Hepatocyte (in vitro differentiated cells): Measurements from ENCODE around the gene TTC33. TPM values are rescaled to one million over a fixed set of nuclear protein-coding genes. Genes with fewer than 3 reads are reported as not detected.

Experiments used
- DNase-seq: peaks from one replicate; pipeline ENCODE4 v3.0.0-alpha.2; 2016; ENCODE audit warnings: low spot score
- H2AFZ ChIP-seq: fragments of 200-600 bp; sonication (generic); 2 replicates; pipeline ENCODE4 v1.6.0; 2016; ENCODE audit warnings: antibody characterized with exemption, mild to moderate bottlenecking
- H3K27ac ChIP-seq: fragments of 200-600 bp; sonication (generic); 2 replicates; pipeline ENCODE4 v1.5.1; 2016; ENCODE audit warnings: mild to moderate bottlenecking
- H3K27me3 ChIP-seq: fragments of 200-600 bp; sonication (generic); 2 replicates; pipeline ENCODE4 v1.6.1; 2016
- H3K36me3 ChIP-seq: fragments of 200-600 bp; sonication (generic); replicated peaks from 2 replicates; pipeline ENCODE4 v1.5.1; 2016; ENCODE audit warnings: low read depth; ENCODE audit not compliant: insufficient read depth
- H3K4me1 ChIP-seq: fragments of 200-600 bp; sonication (generic); 2 replicates; pipeline ENCODE4 v1.5.1; 2016; ENCODE audit warnings: mild to moderate bottlenecking, moderate library complexity; ENCODE audit not compliant: insufficient read depth
- H3K4me2 ChIP-seq: fragments of 200-600 bp; sonication (generic); 2 replicates; pipeline ENCODE4 v1.6.0; 2016
- H3K4me3 ChIP-seq: fragments of 200-600 bp; sonication (generic); 2 replicates; pipeline ENCODE4 v1.5.1; 2016; ENCODE audit warnings: mild to moderate bottlenecking
- H3K79me2 ChIP-seq: fragments of 200-600 bp; sonication (generic); 2 replicates; pipeline ENCODE4 v1.6.0; 2017; ENCODE audit warnings: mild to moderate bottlenecking
- H3K9me2 ChIP-seq: fragments of 200-600 bp; sonication (generic); replicated peaks from 2 replicates; pipeline ENCODE4 v1.6.0; 2017; ENCODE audit warnings: mild to moderate bottlenecking; ENCODE audit not compliant: insufficient read depth
- H3K9me3 ChIP-seq: fragments of 200-600 bp; sonication (generic); 2 replicates; pipeline ENCODE4 v1.5.1; 2016; ENCODE audit warnings: low read depth, mild to moderate bottlenecking
- H4K20me1 ChIP-seq: fragments of 200-600 bp; sonication (generic); 2 replicates; pipeline ENCODE4 v1.6.0; 2016; ENCODE audit warnings: mild to moderate bottlenecking; ENCODE audit not compliant: insufficient read depth, poor library complexity, severe bottlenecking
- CTCF ChIP-seq: fragments of 200-600 bp; sonication (generic); IDR thresholded peaks from 2 replicates; pipeline ENCODE4 v1.5.1; 2016; ENCODE audit warnings: antibody characterized with exemption, mild to moderate bottlenecking; ENCODE audit not compliant: poor library complexity
- EZH2 ChIP-seq: fragments of 200-600 bp; sonication (generic); IDR thresholded peaks from 2 replicates; pipeline ENCODE4 v1.6.1; 2016; ENCODE audit warnings: antibody characterized with exemption, mild to moderate bottlenecking, borderline replicate concordance
- EZH2phosphoT487 ChIP-seq: fragments of 200-600 bp; sonication (generic); IDR thresholded peaks from one replicate; pipeline ENCODE4 v1.6.1; 2018; ENCODE audit warnings: antibody characterized with exemption, mild to moderate bottlenecking, low read depth, moderate library complexity; ENCODE audit not compliant: unreplicated experiment, severe bottlenecking
- WGBS: methylation state at CpG from one replicate; pipeline ENCODE4 v1.1.6; 2016; ENCODE audit warnings: low lambda C conversion rate; ENCODE audit errors: missing lambda C conversion rate; 5-methylcytosine and 5-hydroxymethylcytosine counted together
- polyA plus RNA-seq: library from polyadenylated mRNA; unstranded; fragments of >200 nt; fragmentation: Nextera tagmentation; extraction: Ambion mirVana; gene quantifications from 2 replicates; pipeline ENCODE4 v1.2.1, GENCODE V29; 2016
- total RNA-seq: library from RNA; depleted of rRNA; stranded (reverse); fragments of >200 nt; gene quantifications from 2 replicates; pipeline ENCODE4 v1.2.3, GENCODE V29; 2014

Gene TTC33
- total and polyA plus RNA-seq, 2 experiments from 2014 or later: 5.6 to 19.3 TPM

- Histone ChIP-seq H3K9me3 (no peaks in the 10 kb centered on the region), H4K20me1 (no peaks in the 10 kb centered on the region)
These were observed 205.3 kb downstream of the TTC33 start for GRCh38 chr5:40550481-40550880.

GRCh38 chr5:40549616-40550015, 206.1 kb downstream of the TTC33 start:
- TF ChIP-seq EZH2 (no peak), CTCF (no peak), EZH2phosphoT487 (no peak)
- Histone ChIP-seq H3K4me3 (no peak overlapping the region), H3K79me2 (no peaks in the 10 kb centered on the region), H3K9me3 (no peaks in the 10 kb centered on the region), H3K4me1 (peaks cover 16% of the 10 kb centered on the region), H2AFZ (no peak overlapping the region), H3K9me2 (no peaks in the 10 kb centered on the region), H4K20me1 (no peaks in the 10 kb centered on the region), H3K4me2 (no peak overlapping the region), H3K36me3 (no peaks in the 10 kb centered on the region), H3K27me3 (no peaks in the 10 kb centered on the region), H3K27ac (no peak overlapping the region)
- WGBS: 35% methylated on average over 1 of the region's 1 CpG
- no peak for DNase-seq

More at GRCh38 chr5:40550481-40550880, 205.3 kb downstream of the TTC33 start:
- Histone ChIP-seq H3K9me2 (no peaks in the 10 kb centered on the region), H3K4me3 (no peak overlapping the region), H3K4me1 (peaks cover 16% of the 10 kb centered on the region), H3K4me2 (no peak overlapping the region), H3K27me3 (no peaks in the 10 kb centered on the region), H3K27ac (no peak overlapping the region), H3K79me2 (no peaks in the 10 kb centered on the region), H3K36me3 (no peaks in the 10 kb centered on the region), H2AFZ (no peak overlapping the region)
- no peak for DNase-seq
- TF ChIP-seq EZH2phosphoT487 (no peak), EZH2 (no peak), CTCF (no peak)

DNA sequence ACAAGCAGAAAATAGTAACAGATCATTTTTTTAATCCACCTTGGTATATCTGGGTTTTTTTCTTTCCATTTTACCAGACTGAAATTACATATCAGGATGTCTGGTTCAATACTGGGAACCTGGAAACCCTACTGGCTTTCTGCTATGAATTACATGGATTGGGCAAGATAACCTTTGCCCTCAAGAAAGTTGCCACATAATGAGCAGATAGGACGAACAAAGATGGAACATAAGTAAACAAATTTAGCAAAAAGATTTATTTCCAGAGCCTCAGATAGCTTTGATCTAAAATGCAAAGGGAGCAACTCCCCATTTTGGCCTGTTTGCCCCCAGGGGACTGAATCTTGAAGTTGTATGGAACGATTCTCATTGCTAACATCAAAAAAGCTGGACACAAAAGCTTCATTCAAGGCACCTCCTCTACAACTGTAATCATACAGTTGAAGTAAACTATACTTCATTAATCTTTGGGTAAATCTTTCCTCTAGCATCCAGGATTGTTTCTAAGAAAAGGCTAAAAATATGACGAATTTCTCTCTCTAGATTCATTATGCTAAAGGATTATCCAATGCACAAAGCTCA, 207.7 kb downstream of the TTC33 start:
- no peak overlapping the region for H3K4me3 ChIP-seq
- H3K27ac ChIP-seq: no peak overlapping the region
- H3K9me3 ChIP-seq: no peaks in the 10 kb centered on the region
- H3K4me2 ChIP-seq: no peak overlapping the region
- no peaks in the 10 kb centered on the region for H4K20me1 ChIP-seq
- H3K36me3 ChIP-seq: no peaks in the 10 kb centered on the region
- DNase-seq: peak; percentile 10
- WGBS: 21% methylated on average over 3 of the region's 3 CpGs
- H3K79me2 ChIP-seq: no peaks in the 10 kb centered on the region
- H2AFZ ChIP-seq: no peak overlapping the region
- H3K27me3 ChIP-seq: no peaks in the 10 kb centered on the region
- peaks cover 16% of the 10 kb centered on the region for H3K4me1 ChIP-seq
- no peak for TF ChIP-seq EZH2
- no peak for TF ChIP-seq EZH2phosphoT487
- no peak for TF ChIP-seq CTCF
- no peaks in the 10 kb centered on the region for H3K9me2 ChIP-seq

- DNase-seq: no peak
- Histone ChIP-seq H3K9me2 (no peaks in the 10 kb centered on the region), H3K27me3 (no peaks in the 10 kb centered on the region), H3K9me3 (no peaks in the 10 kb centered on the region), H4K20me1 (no peaks in the 10 kb centered on the region), H3K27ac (no peak overlapping the region), H3K36me3 (no peaks in the 10 kb centered on the region), H3K4me2 (no peak overlapping the region), H2AFZ (no peak overlapping the region), H3K4me1 (peaks cover 16% of the 10 kb centered on the region), H3K4me3 (no peak overlapping the region), H3K79me2 (no peaks in the 10 kb centered on the region)
- 85% methylated on average over 4 of the region's 4 CpGs for WGBS
- TF ChIP-seq EZH2 (no peak), EZH2phosphoT487 (no peak), CTCF (no peak)
These were observed 208.2 kb downstream of the TTC33 start for GRCh38 chr5:40547557-40547956.
